GM23338 (cell line): Measurements from ENCODE around the gene SORBS1. TPM values are rescaled to one million over a fixed set of nuclear protein-coding genes. Genes with fewer than 3 reads are reported as not detected.

Experiments
- ATAC-seq: fragments of 200-7000 bp; cut with Tn5 transposase; 3 replicates; pipeline ENCODE4 v1.9.1; 2020
- DNase-seq: peaks from one replicate; pipeline ENCODE4 v3.0.0-alpha.2; 2015; ENCODE audit warnings: low spot score
- H2AFZ ChIP-seq: fragments of 200-600 bp; sonication (generic); 2 replicates; pipeline ENCODE4 v1.8.0; 2016; ENCODE audit warnings: antibody characterized with exemption, mild to moderate bottlenecking, moderate library complexity
- H3F3A ChIP-seq: fragments of 200-600 bp; sonication (generic); replicated peaks from 2 replicates; pipeline ENCODE4 v1.8.0; 2017; ENCODE audit warnings: antibody characterized with exemption, mixed run types, low read depth
- H3K27ac ChIP-seq: fragments of 200-600 bp; sonication (generic); 2 replicates; pipeline ENCODE4 v1.6.1; 2016; ENCODE audit warnings: low read depth
- H3K27me3 ChIP-seq: fragments of 200-600 bp; sonication (generic); 2 replicates; pipeline ENCODE4 v1.8.0; 2016; ENCODE audit warnings: mild to moderate bottlenecking, mixed run types, moderate library complexity; ENCODE audit not compliant: insufficient read depth
- H3K36me3 ChIP-seq: fragments of 200-600 bp; sonication (generic); 2 replicates; pipeline ENCODE4 v1.8.0; 2016; ENCODE audit warnings: mild to moderate bottlenecking; ENCODE audit not compliant: insufficient read depth
- H3K4me1 ChIP-seq: fragments of 200-600 bp; sonication (generic); 2 replicates; pipeline ENCODE4 v1.8.0; 2016; ENCODE audit warnings: mild to moderate bottlenecking, moderate library complexity; ENCODE audit not compliant: insufficient read depth
- H3K4me2 ChIP-seq: fragments of 200-600 bp; sonication (generic); 2 replicates; pipeline ENCODE4 v1.7.1; 2017; ENCODE audit warnings: mixed run types
- H3K4me3 ChIP-seq: fragments of 200-600 bp; sonication (generic); 2 replicates; pipeline ENCODE4 v1.6.1; 2016; ENCODE audit warnings: mixed run types
- H3K79me2 ChIP-seq: fragments of 200-600 bp; sonication (generic); replicated peaks from 2 replicates; pipeline ENCODE4 v1.8.0; 2017; ENCODE audit warnings: mild to moderate bottlenecking; ENCODE audit not compliant: insufficient read depth
- H3K9me2 ChIP-seq: fragments of 200-600 bp; sonication (generic); 2 replicates; pipeline ENCODE4 v1.8.0; 2017; ENCODE audit not compliant: insufficient read depth
- H4K20me1 ChIP-seq: fragments of 200-600 bp; sonication (generic); replicated peaks from 2 replicates; pipeline ENCODE4 v1.8.0; 2017; ENCODE audit warnings: mild to moderate bottlenecking; ENCODE audit not compliant: insufficient read depth
- H3K27ac Mint-ChIP-seq: 2 replicates; pipeline ENCODE4 v1.8.0; 2020; ENCODE audit warnings: inconsistent platforms, mild to moderate bottlenecking, moderate library complexity, mixed read lengths
- H3K27me3 Mint-ChIP-seq: 3 replicates; pipeline ENCODE4 v1.8.0; 2022; ENCODE audit warnings: low read depth, mild to moderate bottlenecking, moderate library complexity, mixed read lengths, inconsistent platforms; ENCODE audit not compliant: insufficient read depth, poor library complexity
- H3K36me3 Mint-ChIP-seq: 3 replicates; pipeline ENCODE4 v1.8.0; 2021; ENCODE audit warnings: low read depth, mild to moderate bottlenecking, inconsistent platforms, moderate library complexity, mixed read lengths
- H3K4me1 Mint-ChIP-seq: 3 replicates; pipeline ENCODE4 v1.8.0; 2020; ENCODE audit warnings: mild to moderate bottlenecking, inconsistent platforms, mixed read lengths
- H3K4me3 Mint-ChIP-seq: 3 replicates; pipeline ENCODE4 v1.8.0; 2021; ENCODE audit warnings: moderate library complexity, mild to moderate bottlenecking, inconsistent platforms, mixed read lengths
- H3K9me3 Mint-ChIP-seq: 3 replicates; pipeline ENCODE4 v1.8.0; 2020; ENCODE audit warnings: moderate library complexity, mild to moderate bottlenecking, inconsistent platforms, mixed read lengths
- EZH2 ChIP-seq: fragments of 200-600 bp; sonication (generic); IDR thresholded peaks from one replicate; pipeline ENCODE4 v1.8.0; 2017; ENCODE audit warnings: antibody characterized with exemption, mild to moderate bottlenecking, low read depth; ENCODE audit not compliant: unreplicated experiment
- EZH2phosphoT487 ChIP-seq: fragments of 200-600 bp; sonication (generic); IDR thresholded peaks from one replicate; pipeline ENCODE4 v1.8.1; 2018; ENCODE audit warnings: antibody characterized with exemption; ENCODE audit not compliant: unreplicated experiment
- JUNB ChIP-seq: IDR thresholded peaks from one replicate; pipeline ENCODE4 v1.6.1; 2016; ENCODE audit warnings: antibody characterized with exemption; ENCODE audit not compliant: unreplicated experiment
- NANOG ChIP-seq: IDR thresholded peaks from 2 replicates; pipeline ENCODE4 v1.6.1; 2016; ENCODE audit warnings: antibody characterized with exemption, borderline replicate concordance
- POLR2AphosphoS5 ChIP-seq: IDR thresholded peaks from 2 replicates; pipeline ENCODE4 v1.6.1; 2016; ENCODE audit warnings: antibody characterized with exemption, low read depth
- STAT1 ChIP-seq: IDR thresholded peaks from one replicate; pipeline ENCODE4 v1.6.1; 2016; ENCODE audit warnings: antibody characterized with exemption; ENCODE audit not compliant: unreplicated experiment
- ZNF114 ChIP-seq: fragments of 250-450 bp; sonication (Bioruptor Pico); IDR thresholded peaks from 2 replicates; pipeline ENCODE4 v1.5.0; 2020; ENCODE audit warnings: mild to moderate bottlenecking, moderate library complexity
- polyA plus RNA-seq: library from polyadenylated mRNA; unstranded; fragments of >200 nt; fragmentation: Nextera tagmentation; extraction: Ambion mirVana; gene quantifications from 2 replicates; pipeline ENCODE4 v1.2.1, GENCODE V29; 2016
- total RNA-seq: library from RNA; depleted of rRNA; stranded (reverse); fragments of >200 nt; shearing (Covaris generic); gene quantifications from 2 replicates; pipeline ENCODE4 v1.2.3, GENCODE V29; 2014
- TF ChIP-seq, protein P1 (sequence below): IDR thresholded peaks from one replicate; pipeline ENCODE4 v1.6.1; 2018; ENCODE audit warnings: antibody characterized with exemption; ENCODE audit not compliant: unreplicated experiment
- TF ChIP-seq, protein P2 (sequence below): fragments of 250-450 bp; sonication (Bioruptor Pico); IDR thresholded peaks from 2 replicates; pipeline ENCODE4 v1.5.0; 2020; ENCODE audit warnings: mild to moderate bottlenecking, moderate library complexity

Gene SORBS1
- total and polyA plus RNA-seq, 2 experiments from 2014 or later: 47.7 to 51.5 TPM

DNA sequence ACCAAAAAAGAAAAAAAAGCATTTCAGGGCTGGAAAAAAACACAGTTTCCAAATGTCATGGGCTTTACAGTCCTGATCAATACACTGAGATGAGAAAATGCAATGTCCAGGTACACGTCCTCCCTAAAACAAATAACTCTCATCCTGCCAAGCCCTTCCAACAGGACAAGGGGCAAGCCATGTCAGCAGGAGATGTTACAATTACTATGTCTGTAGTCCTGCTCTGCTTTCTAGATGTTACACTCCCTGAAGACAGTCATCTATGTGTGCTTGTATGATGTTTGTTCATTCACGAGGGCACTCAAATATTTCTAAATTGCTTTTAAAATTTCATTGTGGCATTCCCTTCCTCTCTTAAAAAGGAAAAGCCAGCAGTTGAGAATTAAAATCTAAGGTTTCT is 103.2 kb downstream of the SORBS1 start:
- H3K4me1 ChIP-seq: peaks cover 46% of the 10 kb centered on the region
- H3K79me2 ChIP-seq: no peaks in the 10 kb centered on the region; the same call in 1 of the 2 replicates
- H3K4me3 ChIP-seq: no peak overlapping the region
- no peak overlapping the region for H3K4me2 ChIP-seq
- ATAC-seq (no peak), DNase-seq (no peak)
- H3F3A ChIP-seq: no peaks in the 10 kb centered on the region
- Mint-ChIP-seq H3K36me3 (no peaks in the 10 kb centered on the region), H3K4me1 (peaks cover 43% of the 10 kb centered on the region), H3K27ac (no peak overlapping the region), H3K4me3 (no peak overlapping the region), H3K9me3 (no peaks in the 10 kb centered on the region), H3K27me3 (peaks cover 3% of the 10 kb centered on the region)
- H2AFZ ChIP-seq: no peak overlapping the region
- no peak for TF ChIP-seq POLR2AphosphoS5
- TF ChIP-seq, protein P1, sequence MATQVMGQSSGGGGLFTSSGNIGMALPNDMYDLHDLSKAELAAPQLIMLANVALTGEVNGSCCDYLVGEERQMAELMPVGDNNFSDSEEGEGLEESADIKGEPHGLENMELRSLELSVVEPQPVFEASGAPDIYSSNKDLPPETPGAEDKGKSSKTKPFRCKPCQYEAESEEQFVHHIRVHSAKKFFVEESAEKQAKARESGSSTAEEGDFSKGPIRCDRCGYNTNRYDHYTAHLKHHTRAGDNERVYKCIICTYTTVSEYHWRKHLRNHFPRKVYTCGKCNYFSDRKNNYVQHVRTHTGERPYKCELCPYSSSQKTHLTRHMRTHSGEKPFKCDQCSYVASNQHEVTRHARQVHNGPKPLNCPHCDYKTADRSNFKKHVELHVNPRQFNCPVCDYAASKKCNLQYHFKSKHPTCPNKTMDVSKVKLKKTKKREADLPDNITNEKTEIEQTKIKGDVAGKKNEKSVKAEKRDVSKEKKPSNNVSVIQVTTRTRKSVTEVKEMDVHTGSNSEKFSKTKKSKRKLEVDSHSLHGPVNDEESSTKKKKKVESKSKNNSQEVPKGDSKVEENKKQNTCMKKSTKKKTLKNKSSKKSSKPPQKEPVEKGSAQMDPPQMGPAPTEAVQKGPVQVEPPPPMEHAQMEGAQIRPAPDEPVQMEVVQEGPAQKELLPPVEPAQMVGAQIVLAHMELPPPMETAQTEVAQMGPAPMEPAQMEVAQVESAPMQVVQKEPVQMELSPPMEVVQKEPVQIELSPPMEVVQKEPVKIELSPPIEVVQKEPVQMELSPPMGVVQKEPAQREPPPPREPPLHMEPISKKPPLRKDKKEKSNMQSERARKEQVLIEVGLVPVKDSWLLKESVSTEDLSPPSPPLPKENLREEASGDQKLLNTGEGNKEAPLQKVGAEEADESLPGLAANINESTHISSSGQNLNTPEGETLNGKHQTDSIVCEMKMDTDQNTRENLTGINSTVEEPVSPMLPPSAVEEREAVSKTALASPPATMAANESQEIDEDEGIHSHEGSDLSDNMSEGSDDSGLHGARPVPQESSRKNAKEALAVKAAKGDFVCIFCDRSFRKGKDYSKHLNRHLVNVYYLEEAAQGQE: no peak
- no peak for TF ChIP-seq EZH2
- no peak for TF ChIP-seq ZNF114
- no peak for TF ChIP-seq EZH2phosphoT487
- TF ChIP-seq STAT1: no peak
- TF ChIP-seq JUNB: no peak
- TF ChIP-seq, protein P2, sequence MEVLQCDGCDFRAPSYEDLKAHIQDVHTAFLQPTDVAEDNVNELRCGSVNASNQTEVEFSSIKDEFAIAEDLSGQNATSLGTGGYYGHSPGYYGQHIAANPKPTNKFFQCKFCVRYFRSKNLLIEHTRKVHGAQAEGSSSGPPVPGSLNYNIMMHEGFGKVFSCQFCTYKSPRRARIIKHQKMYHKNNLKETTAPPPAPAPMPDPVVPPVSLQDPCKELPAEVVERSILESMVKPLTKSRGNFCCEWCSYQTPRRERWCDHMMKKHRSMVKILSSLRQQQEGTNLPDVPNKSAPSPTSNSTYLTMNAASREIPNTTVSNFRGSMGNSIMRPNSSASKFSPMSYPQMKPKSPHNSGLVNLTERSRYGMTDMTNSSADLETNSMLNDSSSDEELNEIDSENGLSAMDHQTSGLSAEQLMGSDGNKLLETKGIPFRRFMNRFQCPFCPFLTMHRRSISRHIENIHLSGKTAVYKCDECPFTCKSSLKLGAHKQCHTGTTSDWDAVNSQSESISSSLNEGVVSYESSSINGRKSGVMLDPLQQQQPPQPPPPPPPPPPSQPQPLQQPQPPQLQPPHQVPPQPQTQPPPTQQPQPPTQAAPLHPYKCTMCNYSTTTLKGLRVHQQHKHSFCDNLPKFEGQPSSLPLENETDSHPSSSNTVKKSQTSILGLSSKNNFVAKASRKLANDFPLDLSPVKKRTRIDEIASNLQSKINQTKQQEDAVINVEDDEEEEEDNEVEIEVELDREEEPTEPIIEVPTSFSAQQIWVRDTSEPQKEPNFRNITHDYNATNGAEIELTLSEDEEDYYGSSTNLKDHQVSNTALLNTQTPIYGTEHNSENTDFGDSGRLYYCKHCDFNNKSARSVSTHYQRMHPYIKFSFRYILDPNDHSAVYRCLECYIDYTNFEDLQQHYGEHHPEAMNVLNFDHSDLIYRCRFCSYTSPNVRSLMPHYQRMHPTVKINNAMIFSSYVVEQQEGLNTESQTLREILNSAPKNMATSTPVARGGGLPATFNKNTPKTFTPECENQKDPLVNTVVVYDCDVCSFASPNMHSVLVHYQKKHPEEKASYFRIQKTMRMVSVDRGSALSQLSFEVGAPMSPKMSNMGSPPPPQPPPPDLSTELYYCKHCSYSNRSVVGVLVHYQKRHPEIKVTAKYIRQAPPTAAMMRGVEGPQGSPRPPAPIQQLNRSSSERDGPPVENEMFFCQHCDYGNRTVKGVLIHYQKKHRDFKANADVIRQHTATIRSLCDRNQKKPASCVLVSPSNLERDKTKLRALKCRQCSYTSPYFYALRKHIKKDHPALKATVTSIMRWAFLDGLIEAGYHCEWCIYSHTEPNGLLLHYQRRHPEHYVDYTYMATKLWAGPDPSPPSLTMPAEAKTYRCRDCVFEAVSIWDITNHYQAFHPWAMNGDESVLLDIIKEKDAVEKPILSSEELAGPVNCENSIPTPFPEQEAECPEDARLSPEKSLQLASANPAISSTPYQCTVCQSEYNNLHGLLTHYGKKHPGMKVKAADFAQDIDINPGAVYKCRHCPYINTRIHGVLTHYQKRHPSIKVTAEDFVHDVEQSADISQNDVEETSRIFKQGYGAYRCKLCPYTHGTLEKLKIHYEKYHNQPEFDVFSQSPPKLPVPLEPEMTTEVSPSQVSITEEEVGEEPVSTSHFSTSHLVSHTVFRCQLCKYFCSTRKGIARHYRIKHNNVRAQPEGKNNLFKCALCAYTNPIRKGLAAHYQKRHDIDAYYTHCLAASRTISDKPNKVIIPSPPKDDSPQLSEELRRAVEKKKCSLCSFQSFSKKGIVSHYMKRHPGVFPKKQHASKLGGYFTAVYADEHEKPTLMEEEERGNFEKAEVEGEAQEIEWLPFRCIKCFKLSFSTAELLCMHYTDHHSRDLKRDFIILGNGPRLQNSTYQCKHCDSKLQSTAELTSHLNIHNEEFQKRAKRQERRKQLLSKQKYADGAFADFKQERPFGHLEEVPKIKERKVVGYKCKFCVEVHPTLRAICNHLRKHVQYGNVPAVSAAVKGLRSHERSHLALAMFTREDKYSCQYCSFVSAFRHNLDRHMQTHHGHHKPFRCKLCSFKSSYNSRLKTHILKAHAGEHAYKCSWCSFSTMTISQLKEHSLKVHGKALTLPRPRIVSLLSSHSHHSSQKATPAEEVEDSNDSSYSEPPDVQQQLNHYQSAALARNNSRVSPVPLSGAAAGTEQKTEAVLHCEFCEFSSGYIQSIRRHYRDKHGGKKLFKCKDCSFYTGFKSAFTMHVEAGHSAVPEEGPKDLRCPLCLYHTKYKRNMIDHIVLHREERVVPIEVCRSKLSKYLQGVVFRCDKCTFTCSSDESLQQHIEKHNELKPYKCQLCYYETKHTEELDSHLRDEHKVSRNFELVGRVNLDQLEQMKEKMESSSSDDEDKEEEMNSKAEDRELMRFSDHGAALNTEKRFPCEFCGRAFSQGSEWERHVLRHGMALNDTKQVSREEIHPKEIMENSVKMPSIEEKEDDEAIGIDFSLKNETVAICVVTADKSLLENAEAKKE (CRISPR knock-in tag): no peak
- no peak for TF ChIP-seq NANOG
- no peaks in the 10 kb centered on the region for H3K27me3 ChIP-seq
- no peaks in the 10 kb centered on the region for H3K36me3 ChIP-seq
- H3K9me2 ChIP-seq: no peaks in the 10 kb centered on the region
- no peaks in the 10 kb centered on the region; the same call in 1 of the 2 replicates for H4K20me1 ChIP-seq
- no peak overlapping the region; the same call in 1 of the 2 replicates for H3K27ac ChIP-seq
